HEK293T (cell line): ENCODE results near the gene LRFN5.

Experiments used
- BHLHE40 ChIP-seq: fragments of 450-650 bp; IDR thresholded peaks from 2 replicates; pipeline ENCODE4 v1.6.1; 2016; ENCODE audit warnings: mild to moderate bottlenecking, moderate library complexity, borderline replicate concordance
- ELF4 ChIP-seq: fragments of 450-650 bp; IDR thresholded peaks from 2 replicates; pipeline ENCODE4 v1.6.1; 2017; ENCODE audit warnings: antibody characterized with exemption
- FOXK2 ChIP-seq: fragments of 450-650 bp; IDR thresholded peaks from 2 replicates; pipeline ENCODE4 v1.6.1; 2016; ENCODE audit warnings: mild to moderate bottlenecking
- L3MBTL2 ChIP-seq: fragments of 450-650 bp; conservative IDR thresholded peaks from 2 replicates; pipeline ENCODE4 v1.6.1; 2016; ENCODE audit warnings: mild to moderate bottlenecking
- NFRKB ChIP-seq: fragments of 450-650 bp; IDR thresholded peaks from 2 replicates; pipeline ENCODE4 v1.6.1; 2016; ENCODE audit warnings: mild to moderate bottlenecking, moderate library complexity

- TF ChIP-seq ELF4: no peak
- TF ChIP-seq L3MBTL2: no peak
- TF ChIP-seq NFRKB: no peak
- no peak for TF ChIP-seq BHLHE40
- no peak for TF ChIP-seq FOXK2
Observed at GRCh38 chr14:41749429-41749828, 142.8 kb downstream of the LRFN5 start.
